Left colon (tissue), 2 donors: ENCODE results near the gene PLCD3. TPM values are rescaled to one million over a fixed set of nuclear protein-coding genes. Genes with fewer than 3 reads are reported as not detected.

Experiments
- ATAC-seq: fragments of 200-7000 bp; cut with Tn5 transposase; one replicate; pipeline ENCODE4 v1.9.1; 2020; ENCODE audit warnings: mild to moderate bottlenecking, moderate library complexity
- DNase-seq, 2 donors: peaks; one replicate each; pipeline ENCODE4 v3.0.0-alpha.2; 2020
- intact Hi-C, 2 donors: fragments of 100-400 bp; cut with DNase I in 1 of 2; cut with micrococcal nuclease in 1 of 2; formaldehyde crosslinking; loops; one replicate each; pipeline versions ENCODE4 v1.11.2 to v1.14.0; 2022; cut with DNase I, micrococcal nuclease
- total RNA-seq, 2 donors: library from RNA; stranded (reverse); fragmentation: NEBNext Ultra II Directional; extraction: Animal tissue kit (Norgen Biotek cat#: 25700); gene quantifications; one replicate each; pipeline ENCODE4 v1.2.1, GENCODE V29; 2021
- donor health status: DM: no; HTN: no; CAD: no.
- donor health status: DM: yes; HTN: yes; CAD: no.

Gene PLCD3
- total RNA-seq, 2 donors from 2014 or later = 335 to 566 TPM

DNA sequence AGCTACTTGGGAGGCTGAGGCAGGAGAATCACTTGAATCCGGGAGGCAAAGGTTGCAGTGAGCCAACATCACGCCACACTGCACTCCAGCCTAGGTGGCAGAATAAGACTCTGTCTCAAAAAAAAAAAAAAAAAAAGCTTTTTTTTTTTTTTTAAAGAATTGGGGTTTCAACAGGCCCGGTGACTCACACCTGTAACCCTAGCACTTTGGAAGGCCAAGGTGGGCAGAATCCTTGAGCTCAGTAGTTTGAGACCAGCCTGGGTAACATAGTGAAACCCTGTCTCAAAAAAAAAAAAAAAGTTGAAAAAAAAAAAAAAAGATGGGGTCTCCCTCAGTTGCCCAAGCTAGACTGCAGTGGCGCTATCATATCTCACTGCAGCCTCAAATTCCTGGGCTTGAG, 22.7 kb upstream of the PLCD3 start:
- ATAC-seq (no peak), DNase-seq (no peak)
- intact Hi-C loops = no loop called here

DNA sequence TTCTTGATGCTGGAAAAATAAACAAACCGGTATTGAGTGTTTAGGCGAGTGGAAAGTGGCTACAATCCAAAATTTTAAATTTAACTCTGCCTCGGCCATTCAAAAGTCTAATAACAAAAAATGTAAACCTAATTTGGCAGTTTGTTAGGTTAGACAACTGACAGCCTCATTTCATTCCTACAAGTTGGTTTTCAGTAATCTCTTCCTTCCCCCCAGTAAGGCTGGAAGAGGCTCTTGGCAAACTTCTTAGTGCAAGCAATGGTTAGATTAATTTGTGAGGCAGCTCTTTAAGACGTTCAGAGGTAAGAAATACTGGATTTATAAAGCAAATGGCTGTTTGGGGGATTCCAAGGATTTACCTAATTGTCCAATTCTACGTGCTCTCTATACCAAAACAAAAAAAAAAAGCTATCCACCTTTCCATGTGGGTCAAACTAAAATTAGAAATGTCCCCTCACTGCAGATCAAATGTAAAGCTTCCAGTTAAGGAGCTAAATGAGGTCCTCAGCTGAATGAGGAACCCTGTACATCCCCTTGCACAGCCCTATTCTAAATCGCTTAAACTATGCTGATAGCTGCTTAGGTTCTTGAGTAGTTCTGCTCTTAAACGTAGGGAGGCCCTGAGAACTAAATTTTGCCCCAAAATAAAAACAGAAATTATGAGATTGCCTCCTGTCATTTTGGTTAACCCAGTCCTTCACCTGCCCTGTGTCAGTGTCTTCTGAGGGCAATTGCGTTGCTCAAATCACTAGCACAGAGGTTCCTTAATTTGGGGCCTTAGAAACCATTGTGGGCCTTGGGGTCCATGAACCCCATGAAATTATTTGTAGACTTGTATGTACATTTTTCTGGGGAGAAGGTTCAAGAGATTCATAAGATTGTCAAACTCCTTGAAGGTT, 18.8 kb upstream of the PLCD3 start:
- ATAC-seq = no peak
- intact Hi-C loops = no loop called here
- no peak for DNase-seq

DNA sequence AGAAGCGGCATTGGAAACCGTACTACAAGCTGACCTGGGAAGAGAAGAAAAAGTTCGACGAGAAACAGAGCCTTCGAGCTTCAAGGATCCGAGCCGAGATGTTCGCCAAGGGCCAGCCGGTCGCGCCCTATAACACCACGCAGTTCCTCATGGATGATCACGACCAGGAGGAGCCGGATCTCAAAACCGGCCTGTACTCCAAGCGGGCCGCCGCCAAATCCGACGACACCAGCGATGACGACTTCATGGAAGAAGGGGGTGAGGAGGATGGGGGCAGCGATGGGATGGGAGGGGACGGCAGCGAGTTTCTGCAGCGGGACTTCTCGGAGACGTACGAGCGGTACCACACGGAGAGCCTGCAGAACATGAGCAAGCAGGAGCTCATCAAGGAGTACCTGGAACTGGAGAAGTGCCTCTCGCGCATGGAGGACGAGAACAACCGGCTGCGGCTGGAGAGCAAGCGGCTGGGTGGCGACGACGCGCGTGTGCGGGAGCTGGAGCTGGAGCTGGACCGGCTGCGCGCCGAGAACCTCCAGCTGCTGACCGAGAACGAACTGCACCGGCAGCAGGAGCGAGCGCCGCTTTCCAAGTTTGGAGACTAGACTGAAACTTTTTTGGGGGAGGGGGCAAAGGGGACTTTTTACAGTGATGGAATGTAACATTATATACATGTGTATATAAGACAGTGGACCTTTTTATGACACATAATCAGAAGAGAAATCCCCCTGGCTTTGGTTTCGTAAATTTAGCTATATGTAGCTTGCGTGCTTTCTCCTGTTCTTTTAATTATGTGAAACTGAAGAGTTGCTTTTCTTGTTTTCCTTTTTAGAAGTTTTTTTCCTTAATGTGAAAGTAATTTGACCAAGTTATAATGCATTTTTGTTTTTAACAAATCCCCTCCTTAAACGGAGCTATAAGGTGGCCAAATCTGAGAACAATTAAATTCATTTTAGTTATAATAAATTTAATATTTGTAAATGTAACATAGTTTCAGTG, 17.7 kb upstream of the PLCD3 start:
- ATAC-seq (peak; percentile 28), DNase-seq (peak; percentile 67 to 79)
- intact Hi-C loops = no loop called here

DNA sequence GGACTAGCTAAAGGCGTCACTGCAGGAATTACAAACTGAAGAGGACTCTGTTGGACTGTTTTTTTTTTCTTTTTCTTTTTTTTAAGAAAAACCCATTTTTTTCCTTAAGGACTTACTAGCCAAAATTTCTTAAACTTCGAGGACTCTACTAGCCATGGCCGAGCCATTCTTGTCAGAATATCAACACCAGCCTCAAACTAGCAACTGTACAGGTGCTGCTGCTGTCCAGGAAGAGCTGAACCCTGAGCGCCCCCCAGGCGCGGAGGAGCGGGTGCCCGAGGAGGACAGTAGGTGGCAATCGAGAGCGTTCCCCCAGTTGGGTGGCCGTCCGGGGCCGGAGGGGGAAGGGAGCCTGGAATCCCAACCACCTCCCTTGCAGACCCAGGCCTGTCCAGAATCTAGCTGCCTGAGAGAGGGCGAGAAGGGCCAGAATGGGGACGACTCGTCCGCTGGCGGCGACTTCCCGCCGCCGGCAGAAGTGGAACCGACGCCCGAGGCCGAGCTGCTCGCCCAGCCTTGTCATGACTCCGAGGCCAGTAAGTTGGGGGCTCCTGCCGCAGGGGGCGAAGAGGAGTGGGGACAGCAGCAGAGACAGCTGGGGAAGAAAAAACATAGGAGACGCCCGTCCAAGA, 16.8 kb upstream of the PLCD3 start:
- peak; percentile 54 for ATAC-seq
- intact Hi-C loops = no loop called here

DNA sequence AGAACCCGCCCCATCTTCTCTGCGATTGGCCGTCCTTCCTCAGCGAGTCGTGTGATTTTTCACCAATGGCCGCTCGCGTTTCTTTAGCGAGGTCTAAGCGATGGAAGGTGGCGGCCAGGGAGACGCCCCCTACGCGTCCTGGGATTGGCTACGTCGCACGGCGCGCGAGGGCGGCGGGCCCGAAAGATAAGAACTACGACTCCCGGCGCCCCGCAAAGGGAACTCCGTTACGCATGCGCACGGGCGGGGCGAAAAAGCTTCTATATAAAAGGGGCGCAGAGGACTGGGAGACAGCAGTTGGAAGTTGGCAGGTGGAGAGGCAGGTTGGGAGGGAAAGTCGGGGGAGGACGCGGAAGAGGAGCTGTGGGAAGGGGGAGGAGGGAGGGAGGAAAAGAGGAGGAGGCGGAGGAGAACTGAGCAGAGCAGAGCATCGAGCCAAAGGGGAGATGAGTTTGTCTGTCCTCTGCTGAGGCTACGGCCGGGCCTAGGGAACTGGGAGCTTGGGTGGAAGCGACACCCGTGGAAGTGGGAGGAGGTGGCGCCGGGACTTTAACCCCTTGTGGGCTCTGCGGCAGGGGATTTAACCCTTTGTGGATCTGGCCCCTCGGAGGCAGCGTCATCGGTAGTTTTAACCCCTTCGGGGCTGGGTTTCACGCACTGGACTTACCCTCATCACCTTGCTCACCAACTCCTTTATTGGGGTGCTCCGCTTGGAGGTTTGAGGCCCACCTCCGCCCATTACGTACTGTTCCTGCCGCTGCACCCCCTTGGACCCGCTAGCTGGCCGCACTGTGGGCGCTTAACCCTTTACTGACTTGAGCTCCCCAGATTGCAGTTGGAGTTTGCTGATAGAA, 16.1 kb upstream of the PLCD3 start, which contains the start of gene HEXIM1:
Gene HEXIM1 (plus strand): TSS at position 293 of the 854 bp plus-strand sequence. CDS start 716 bp downstream, outside the sequence.
- peak; percentile 98 to 99 for DNase-seq
- intact Hi-C loops = no loop called here
- peak; percentile 70 for ATAC-seq

More for the DNA sequence above, 16.8 kb upstream of the PLCD3 start:
- peak; percentile 90 for DNase-seq

DNA sequence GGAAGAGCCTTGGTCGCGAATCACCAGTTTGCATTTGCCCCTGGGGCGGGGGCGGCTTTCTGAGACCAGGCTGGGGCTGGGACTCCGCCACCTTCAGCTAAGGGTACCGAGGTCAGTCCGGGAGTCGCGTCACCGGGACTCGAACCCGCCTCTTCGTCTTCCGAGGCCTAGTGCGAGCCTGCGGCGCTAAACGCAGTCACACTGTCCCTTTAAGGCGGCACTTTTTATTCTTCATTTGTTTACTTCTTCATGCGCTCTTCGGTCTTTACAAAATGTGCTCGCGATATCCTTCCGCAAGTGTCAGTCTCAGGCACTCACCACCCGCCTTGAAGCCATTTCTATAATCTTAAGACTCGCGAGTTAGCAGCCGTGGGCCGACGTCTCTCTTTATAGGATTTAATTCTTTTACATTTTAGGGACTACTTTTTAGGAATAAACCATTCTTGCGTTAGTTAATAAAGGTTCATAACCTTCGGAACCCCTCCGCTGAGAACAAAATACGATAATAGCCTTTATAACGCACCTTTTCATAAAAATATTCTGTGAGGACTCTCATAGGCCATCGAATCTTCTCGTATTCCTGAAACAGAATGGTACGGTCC, 15.4 kb upstream of the PLCD3 start:
- intact Hi-C loops = no loop called here
- peak; percentile 47 for ATAC-seq

DNA sequence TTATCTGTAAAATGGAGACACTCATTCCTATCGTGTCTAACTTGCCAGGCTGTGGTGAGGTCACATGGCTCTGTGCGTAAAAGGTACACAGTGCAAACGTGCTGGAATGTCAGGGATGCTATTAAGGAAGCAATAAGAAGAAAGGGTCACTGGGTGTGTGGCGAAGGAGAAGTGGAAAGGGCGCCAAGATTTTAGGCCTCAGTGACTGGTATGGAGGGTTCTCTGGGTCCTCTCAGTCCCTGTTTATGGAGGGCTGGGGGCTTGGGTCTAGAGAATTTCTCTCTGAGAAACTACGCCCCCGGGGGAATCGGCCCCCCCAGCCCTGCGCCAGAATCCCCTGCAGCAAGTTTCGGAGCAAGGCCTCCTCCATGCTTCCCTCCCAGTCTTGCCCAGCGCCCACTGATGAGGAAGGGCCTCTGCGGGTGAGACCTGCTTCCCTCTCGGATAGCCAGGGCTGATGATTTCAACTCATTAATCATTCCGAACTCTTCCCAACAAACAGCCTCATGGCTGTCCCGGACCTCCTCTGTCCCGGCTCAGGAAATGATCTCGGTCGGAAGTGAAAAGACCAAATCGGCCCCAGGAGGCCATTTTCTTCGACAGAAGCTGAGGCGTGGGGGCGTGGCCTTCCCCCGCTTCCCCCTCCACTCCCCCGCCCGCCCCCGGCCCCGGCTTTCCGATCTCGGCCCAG, 14.7 kb upstream of the PLCD3 start:
- ATAC-seq = peak; percentile 47
- intact Hi-C loops = no loop called here
- DNase-seq = peak; percentile 65 to 86

More for the DNA sequence above, 15.4 kb upstream of the PLCD3 start:
- peak; percentile 83 to 84 for DNase-seq

DNA sequence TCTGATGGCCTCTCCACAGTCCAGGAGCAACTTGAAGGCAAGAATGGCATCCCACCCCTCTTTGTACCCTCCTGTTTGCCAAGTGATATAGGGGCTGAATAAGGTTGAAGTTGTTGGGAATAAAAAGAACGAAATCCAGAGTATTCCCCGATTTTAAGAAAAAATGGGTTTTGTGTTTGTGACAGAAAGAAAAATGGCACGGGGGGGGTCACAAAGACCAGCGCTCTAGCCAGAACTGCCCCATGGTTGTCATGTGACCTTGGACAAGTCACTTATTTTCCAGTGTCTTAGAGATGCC, 14.2 kb upstream of the PLCD3 start:
- no peak for ATAC-seq
- intact Hi-C loops = no loop called here
- DNase-seq = no peak

DNA sequence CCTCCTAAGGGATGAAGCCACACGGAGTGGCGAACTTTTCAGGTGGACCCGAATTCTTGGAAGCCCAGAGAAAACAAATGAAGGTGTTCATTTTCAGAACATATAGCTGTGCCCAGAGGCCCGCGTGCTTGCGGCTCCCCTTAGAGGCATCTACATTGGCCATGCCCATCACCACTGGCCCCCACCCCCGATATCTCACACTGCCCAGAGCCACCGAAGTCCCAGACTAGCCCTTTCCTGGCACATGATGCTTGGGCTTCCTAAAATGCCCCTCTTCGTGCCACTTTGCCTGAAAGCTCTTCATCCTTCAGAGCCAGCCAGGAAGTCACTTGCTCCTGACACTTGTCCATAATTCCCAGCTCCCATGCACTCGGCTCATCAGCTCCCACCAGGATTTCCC, 13.9 kb upstream of the PLCD3 start:
- ATAC-seq (no peak), DNase-seq (peak in 1 of 2 donors; percentile 32)
- intact Hi-C loops = no loop called here

DNA sequence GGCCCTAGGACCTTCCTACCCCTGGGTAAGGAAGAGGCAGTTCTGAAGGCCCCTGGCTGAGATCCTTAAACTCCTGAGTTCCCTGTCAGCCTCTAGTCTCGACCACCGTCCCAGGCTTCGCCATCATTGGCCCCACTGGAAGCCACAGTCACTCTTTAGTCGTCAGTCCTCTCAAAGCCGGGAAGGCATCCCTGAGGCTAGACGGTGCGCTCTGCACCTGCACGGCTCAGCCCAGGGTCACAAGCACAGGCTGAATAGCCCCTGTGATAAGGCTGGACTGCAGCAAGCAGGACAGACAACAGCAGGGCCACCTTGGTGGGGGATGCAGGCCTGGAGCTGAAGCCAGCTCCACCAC, 12.7 kb upstream of the PLCD3 start:
- intact Hi-C loops = no loop called here
- ATAC-seq (no peak), DNase-seq (no peak)

DNA sequence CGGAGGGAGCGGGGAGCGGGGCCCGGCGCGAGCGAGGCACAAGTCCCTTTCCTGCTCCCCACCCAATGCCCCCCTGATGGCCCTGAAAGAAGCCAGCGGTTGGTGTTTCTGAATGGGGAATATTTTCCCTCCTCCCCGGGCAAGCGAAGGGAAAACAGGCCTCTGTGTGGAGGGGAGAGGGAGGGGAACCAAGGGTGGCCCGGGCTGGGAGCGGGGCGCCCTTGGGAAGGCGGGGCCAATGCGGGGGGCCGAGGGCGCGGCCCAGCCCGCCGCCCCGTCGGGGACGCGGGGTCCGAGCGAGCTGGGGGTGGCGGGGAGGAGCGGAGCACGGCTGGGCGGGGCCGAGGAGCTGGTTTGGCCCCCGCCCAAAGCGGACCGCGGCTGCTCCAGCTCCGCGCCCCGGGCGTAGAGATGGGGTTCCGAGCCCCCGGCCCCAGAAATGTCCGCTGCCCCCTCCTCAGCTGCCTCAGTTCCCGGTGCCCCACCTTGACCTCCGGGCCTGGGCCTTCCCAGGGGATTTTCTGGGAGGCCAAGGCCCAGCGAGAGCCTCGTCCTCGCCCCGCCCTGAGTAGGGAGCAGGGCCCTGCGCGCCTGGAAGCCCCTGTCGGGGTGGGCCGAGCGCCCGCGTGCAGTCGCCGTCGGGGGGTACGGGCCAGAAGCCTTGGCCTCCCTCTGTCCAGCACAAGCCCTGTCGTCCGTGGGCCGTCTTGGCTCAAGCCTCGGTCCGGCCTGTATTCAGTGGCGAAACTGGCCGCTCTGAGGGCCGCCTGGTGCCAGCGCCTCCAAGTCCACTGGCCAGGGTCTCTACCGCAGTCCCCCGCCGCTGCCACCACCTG, 12.1 kb upstream of the PLCD3 start:
- DNase-seq (peak; percentile 50 to 76), ATAC-seq (no peak)
- intact Hi-C loops = no loop called here

DNA sequence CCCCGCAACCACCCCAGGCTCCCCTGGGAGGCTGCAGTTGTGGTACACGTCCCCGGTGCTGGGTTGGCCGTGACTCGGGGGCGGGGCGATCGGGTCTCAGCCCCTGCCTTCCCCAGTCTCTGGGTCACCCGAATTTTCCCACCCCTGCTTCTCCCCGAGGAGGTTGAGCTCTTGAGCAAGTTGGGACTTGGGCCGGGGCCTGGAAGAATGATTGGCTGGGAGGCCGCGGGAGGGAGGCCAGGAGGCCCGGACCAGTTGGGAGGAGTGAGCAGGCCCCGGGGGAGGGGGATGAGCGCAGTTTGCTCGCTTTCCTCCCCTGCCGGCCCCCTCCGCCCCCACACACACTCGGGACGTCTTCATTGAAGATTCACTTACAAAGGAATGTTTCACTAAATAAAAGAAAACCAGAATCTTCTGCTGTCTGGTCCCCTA, 11.5 kb upstream of the PLCD3 start:
- peak; percentile 73 to 86 for DNase-seq
- no peak for ATAC-seq
- intact Hi-C loops = no loop called here

DNA sequence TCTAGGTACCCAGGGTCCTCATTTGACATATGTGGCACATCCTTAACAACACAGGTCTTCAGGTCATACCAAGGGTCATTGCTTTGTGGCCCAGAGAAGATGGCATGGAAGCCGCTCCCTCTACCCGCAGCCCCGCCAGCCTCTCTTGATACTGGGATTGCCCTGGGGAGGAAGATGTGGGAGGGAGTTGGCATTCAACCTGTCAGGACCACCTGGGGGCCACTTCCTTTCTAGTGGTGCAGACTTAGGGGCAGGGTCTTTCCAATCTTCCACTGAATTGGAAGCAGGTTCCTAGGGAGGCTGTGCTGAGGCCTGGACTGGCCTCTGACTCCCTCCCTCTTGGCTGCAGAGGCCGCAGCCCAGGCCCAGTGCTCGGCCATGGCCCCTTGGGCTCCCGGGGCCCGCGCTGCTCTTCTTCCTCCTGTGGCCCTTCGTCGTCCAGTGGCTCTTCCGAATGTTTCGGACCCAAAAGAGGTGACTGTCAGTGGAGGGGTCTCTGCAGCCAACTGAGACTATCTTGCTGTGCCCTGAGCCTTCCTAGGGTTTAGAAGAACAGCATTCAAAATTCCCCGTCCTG, 10.9 kb upstream of the PLCD3 start:
- intact Hi-C loops = no loop called here
- ATAC-seq (no peak), DNase-seq (no peak)

DNA sequence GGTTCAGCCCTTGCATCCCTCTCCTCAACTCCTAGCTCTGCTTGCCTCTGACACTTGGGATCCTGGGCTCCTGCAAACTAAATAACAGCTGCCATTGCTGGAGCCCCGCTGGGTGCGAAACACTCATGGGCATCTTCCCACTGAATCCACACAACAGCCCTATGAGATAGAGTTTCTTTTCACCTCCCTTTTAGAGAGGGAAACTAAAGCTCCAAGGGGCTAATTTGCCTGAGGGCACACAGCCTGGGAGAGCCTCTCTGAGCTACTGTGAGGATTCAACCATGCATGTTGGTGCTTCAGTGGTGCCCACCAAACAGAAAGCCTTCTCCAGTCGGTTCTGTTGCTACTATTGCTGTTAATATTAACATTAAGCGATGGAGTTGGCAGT, 7.2 kb upstream of the PLCD3 start:
- no peak for ATAC-seq
- no peak for DNase-seq
- intact Hi-C loops = loop anchor here (5.0 to 10.0 kb wide), 2 partner anchors 55 to 58 kb away; no protein-coding TSS in a partner anchor

DNA sequence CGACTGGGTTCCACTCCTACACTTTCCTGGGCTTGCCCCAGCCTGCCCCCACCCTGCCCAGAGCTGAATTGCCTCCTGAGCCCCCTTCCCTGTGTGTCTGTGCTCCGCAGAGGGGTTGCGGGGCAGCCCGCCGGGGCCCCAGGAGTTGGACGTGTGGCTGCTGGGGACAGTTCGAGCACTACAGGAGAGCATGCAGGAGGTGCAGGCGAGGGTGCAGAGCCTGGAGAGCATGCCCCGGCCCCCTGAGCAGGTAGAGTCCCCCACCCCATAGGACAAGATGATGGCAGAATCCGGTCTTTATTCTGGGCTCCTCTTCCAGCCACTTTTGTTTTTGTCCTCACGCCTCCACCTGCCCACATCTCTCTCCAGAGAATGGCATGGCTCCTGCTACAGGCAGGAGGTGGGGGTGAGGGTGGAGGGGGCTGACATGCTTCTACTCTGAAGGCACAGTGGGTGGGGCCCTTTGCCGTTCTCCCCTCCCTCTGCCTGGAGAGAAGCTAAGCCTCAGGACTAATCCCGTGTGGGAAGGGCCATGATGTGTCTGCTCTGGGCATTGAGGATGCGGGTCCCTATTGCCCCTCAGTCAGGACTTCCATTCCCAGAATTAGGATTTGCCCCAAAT, 6.7 kb upstream of the PLCD3 start:
- intact Hi-C loops = loop anchor here (5.0 to 10.0 kb wide), 2 partner anchors 56 to 58 kb away; no protein-coding TSS in a partner anchor
- ATAC-seq = no peak
- DNase-seq = no peak
